Stimulated activated CD4-positive, alpha-beta T cell treated with anti-CD3 and anti-CD28 coated beads, TNF-alpha, amount 100 ng/mL, for 4 hours (primary cell): ENCODE measurements around the gene SPDYE6.
"Not testable (repeated sequence)": the region's sequence is repeated elsewhere in the genome, so short reads cannot be mapped to it uniquely, and the experiment has no call there.

Experiments
- DNase-seq, 3 experiments: peaks; one replicate each; pipeline ENCODE4 v3.0.0-alpha.2; 2020; ENCODE audit warnings: low read depth in 3 of 3

The SPDYE6 gene

DNA sequence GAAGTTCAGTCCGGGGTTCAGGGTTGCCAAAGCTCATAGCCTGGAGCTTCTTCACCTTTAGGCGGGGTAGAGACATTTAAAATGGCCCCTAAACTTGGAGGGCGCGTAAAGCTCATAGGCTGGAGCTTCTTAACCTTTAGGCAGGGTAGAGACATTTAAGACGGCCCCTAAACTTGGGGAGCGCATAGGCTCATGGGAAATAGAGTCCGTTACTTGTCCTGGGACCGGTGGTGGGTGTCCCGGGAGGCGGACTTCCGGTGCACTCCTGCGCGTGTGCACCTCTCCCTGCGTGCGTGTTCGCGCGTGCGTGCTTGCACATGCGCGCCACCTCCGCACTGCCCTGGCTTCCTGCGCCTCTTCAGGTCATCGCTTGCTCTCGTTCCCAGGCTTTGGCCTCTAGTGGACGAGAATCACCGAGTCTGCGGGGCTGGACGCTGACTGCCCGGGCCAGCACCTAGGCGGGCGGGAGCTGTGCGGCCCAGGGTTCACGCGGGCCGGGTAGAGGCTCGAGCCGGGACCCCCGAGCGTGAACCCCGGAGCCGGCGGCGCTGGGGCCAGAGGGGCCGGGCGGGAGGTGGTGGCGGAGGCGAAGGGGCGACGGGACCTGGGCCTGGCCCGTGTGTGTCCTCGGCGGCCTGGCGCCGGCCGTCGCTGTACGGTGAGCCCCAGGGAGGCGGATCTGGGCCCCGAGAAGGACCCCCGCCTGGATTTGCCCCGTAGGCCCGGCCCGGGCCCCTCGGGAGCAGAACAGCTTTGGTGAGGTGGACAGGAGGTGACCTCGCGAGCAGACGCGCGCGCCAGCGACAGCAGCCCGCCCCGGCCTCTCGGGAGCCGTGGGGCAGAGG, 7.5 kb upstream of the SPDYE6 start:
- DNase-seq = peak; percentile 77 to 89 (median 87)

DNA sequence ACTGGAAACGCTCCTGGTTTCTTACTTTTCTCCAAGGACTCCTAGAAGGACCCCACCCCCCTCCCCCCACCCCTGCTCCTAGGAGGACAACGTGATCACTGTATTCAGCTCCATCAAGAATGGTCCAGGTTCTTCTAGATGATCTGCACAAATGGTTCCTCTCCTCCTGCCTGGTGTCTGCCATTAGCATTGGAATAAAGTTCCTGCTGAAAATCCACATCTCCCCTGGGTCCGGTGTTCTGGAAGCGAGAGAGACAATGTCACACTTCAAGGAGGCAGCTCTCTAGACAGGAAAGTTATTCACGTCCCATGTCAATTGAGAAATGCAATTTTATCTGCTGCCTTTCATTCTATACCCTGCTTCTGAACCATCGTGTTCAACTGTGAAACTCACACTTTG, 9.3 kb downstream of the SPDYE6 start:
- DNase-seq = not testable (repeated sequence)

DNA sequence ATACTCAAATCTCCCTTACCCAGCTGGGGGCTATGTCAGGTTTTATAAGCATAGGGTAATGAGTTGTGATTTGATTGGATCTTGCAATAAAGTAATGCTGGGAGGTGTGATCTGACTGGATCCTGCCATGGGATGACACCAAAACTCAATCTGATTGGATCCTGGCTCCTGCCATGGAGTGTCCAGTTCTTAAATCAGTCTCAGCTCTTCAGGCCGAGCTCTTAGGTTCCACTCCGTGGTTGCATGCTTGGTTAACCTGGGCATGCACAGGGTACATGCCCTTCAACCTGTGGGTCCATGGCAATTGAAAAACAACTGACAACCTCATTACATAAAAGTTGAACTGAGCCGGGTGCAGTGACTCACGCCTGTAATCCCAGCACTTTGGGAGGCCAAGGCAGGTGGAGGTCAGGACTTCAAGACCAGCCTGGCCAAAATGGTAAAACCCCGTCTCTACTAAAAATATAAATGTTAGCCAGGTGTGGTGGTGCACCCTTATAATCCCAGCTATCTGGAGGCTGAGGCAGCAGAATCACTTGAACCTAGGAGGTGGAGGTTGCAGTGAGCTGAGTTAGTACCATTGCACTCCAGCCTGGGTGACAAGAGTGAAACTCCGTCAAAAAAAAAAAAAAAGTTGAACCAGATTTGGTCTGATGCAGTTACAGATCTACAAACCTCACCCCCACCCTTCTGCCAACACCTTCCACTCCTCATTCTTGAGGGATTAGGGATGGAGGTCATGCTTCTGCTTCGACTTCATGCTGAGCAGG, 15.5 kb downstream of the SPDYE6 start:
- not testable (repeated sequence) for DNase-seq

DNA sequence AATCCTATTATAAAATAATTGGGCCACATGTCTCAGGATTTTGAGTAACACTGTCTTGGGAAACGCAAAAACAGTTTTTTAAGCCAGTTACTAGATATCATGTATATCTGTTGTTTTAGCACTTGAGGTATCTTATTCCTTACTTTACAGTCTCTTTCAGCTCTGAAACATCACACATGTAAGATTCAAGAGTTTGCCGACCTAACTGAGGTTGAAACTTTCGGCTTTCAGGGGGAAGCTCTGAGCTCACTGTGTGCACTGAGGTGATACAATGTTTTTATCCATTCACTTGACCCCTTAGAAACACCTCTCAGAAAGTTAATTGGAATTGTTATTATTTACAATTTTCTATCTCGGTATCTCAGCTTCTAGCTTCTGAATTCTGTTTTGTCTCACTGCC, 18.8 kb downstream of the SPDYE6 start:
- DNase-seq = not testable (repeated sequence)

DNA sequence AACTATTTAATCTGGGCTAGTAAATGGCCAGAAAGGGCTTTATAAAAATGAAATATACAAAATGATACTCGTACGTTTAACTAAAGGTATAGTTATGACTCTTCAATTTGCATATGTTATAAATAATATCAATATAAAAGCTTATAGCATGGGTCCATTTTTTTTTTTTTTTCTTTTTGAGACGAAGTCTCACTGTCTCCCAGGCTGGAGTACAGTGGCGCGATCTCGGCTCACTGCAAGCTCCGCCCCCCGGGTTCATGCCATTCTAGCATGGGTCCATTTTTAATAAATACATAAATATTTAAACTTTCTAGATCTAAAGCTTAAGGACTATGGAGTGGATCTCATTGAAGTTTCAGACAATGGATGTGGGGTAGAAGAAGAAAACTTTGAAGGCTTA, 19.2 kb downstream of the SPDYE6 start:
- not testable (repeated sequence) for DNase-seq

DNA sequence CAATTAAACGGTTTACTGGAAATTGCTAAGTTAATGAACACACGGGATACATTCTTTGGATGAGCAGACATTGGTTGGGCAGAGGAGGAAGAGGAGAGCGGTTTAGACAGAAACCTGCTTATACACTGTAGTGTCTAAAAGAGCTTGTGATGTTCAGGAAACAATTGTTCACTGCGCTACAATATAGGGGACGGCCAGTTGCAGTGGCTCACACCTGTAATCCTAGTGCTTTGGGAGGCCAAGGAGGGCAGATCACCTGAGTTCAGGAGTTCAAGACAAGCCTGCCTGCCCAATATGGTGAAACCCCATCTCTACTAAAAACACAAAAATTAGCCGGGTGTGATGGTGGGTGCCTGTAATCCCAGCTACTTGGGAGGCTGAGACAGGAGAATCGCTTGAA, 20.7 kb downstream of the SPDYE6 start:
- not testable (repeated sequence) for DNase-seq

DNA sequence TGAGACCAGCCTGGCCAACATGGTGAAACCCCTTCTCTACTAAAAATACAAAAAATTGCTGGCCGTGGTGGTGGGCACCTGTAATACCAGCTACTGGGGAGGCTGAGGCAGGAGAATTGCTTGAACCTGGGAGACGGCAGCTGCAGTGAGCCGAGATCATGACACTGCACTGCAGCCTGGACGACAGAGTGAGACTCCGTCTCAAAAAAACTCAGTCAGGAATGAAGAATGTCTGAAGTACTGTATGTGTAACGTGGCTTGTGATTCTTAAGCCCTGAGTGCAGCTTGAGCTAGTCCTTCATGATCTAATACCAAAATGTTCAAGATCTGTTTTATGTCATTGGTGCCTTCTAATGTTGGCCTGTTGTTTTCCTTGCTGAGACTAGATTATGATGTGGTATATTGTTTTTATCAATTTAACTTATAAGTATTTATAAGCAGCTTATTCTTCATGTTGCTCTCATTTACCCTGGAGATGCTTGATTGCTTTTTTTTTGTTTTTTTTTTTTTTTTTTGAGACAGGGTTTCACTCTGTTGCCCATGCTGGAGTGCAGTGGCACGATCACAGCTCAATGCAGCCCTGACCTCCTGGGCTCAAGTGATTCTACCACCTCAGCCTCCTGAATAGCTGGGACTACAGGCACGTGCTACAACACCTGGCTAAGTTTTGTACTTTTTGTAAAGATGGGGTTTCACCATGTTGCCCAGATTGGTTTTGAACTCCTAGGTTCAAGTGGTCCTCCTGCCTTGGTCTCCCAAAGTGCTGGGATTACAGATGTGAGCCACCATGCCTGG, 25.4 kb downstream of the SPDYE6 start:
- DNase-seq = not testable (repeated sequence)

DNA sequence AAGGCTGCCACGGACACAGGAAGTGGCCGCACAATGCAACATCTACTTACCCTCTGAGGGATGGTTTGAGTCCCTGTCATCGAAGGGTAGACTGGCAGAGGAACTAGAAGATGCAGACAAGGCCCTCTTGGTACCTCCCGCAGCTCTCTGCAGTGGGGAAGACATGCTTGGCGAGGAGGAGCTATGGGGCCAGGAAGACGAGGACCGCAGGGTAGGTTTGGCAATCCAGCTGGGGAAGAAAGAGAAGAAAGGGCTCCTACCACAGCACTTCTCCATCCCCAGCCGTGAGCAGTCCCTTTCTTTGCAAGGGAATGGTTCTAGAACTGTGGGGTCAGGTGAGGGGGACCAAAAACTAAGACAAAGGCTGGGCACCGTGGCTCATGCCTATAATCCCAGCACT, 26.9 kb downstream of the SPDYE6 start:
- DNase-seq = not testable (repeated sequence)

DNA sequence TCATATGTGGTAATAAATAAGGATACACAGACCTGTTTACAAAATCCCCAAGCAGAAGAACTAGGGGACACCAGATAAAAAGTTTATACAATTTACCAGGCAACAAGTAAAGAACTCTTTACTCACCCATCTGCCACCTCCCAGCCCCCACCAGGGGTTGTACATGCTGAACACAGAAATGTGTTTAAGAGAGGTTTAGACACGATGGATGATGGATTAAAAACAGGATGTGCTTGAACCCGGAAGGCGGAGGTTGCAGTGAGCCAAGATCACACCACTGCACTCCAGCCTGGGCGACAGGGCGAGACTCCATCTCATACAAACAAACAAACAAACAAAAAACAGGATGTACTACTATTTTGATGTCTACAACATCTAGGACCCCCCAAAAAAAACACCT, 27.4 kb downstream of the SPDYE6 start:
- DNase-seq = not testable (repeated sequence)

DNA sequence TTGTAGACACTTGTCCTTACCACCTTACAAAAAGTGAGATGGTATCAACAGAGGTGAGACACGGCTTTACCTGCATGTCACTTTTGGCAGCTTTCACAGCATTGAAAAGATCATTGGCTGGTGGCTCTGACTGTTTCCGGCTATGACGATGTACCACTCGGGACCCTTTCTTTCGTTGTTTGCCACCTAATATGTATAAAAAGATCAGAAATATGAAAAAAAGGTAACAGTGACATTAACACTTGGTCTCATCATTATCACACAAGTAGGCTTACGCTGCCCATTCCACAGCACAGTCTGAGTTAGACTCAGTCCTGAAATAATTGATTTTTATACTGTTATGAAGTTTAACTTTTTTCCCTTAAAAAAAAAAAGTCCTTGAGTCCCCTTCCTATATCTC, 29.1 kb downstream of the SPDYE6 start:
- not testable (repeated sequence) for DNase-seq

DNA sequence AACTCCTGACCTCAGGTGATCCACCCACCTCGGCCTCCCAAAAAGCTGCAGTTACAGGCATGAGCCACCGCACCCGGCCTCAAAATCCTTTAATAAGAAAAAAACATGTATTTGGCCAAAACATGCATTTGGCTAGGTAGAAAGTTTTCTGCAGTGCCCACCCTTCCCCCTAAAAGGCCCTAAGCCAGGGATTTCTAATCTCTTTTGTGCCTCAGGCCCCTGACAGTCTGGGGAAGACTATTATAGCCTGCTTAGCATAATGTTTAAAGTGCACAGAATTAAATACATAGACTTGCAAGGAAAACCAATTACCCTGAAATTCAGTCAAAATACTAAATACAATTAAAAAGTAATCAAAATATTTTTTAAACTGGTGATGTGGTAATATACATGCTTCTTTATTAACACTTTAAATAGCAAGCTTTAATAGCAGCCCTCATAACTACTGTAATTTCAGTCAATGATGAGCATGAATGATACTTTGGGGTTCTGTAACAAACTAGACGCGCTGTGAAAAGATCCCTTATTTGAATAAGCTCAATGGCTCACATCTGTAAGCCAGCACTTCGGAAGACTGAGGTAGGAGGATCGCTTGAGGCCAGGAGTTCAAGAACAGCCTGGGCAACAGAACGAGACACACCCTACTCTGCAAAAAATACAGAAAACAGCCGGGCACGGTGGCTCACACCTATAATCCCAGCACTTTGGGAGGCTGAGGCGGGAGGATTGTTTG, 29.9 kb downstream of the SPDYE6 start:
- DNase-seq = no peak

DNA sequence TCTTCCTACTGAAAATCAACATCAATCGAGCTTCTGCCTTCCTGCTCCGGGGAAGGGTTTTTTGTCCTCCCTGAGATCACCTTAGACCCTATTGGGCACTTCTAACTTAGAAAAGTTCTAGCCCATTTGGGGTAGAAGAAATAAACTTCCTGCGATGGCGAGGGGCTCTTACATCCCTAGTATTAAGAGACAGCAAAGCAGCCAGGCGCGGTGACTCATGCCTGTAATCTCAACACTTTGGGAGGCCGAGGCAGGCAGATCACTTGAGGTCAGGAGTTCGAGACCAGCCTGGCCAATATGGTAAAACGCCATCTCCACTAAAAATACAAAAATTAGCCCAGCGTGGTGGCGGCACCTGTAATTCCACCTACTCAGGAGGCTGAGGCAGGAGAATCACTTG, 31.1 kb downstream of the SPDYE6 start:
- not testable (repeated sequence) for DNase-seq

DNA sequence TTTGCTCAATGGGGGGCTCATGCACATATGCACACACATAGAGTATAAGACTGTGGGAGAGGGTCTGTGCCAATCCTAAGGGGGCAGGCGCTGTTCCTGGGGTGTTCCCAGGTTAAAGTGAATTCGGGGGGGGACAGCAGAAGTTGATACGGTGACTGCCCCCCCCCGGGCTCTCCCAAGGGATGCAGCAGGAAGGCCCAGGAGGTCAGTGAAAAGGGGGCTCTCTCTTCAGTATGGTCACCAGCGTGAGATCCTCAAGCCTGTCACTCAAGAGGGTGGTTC, 32.4 kb downstream of the SPDYE6 start:
- no peak for DNase-seq

DNA sequence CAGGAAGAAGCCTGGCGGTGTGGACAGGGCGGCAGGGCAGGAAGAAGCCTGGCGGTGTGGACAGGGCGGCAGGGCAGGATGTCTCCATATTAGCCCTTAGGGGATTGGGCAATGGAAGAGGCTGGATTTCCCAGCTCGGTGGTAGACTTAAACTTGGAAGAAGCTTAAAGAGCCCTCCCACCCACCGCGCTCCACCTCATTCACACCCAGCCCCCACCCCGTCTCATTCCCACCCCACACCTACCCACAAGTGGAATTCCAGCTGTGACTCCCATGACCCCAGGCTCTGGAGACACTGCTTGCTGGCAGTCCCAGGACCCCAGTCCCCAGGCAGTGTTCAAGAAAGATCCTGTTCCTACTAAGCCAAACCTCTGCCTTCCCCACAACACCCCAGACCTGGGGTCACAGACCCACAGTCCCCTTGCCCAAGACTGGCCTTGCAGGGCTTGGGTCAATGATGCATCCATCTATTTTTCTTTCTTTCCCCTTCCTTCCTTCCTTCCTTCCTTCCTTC, 34.0 kb downstream of the SPDYE6 start:
- DNase-seq = no peak

DNA sequence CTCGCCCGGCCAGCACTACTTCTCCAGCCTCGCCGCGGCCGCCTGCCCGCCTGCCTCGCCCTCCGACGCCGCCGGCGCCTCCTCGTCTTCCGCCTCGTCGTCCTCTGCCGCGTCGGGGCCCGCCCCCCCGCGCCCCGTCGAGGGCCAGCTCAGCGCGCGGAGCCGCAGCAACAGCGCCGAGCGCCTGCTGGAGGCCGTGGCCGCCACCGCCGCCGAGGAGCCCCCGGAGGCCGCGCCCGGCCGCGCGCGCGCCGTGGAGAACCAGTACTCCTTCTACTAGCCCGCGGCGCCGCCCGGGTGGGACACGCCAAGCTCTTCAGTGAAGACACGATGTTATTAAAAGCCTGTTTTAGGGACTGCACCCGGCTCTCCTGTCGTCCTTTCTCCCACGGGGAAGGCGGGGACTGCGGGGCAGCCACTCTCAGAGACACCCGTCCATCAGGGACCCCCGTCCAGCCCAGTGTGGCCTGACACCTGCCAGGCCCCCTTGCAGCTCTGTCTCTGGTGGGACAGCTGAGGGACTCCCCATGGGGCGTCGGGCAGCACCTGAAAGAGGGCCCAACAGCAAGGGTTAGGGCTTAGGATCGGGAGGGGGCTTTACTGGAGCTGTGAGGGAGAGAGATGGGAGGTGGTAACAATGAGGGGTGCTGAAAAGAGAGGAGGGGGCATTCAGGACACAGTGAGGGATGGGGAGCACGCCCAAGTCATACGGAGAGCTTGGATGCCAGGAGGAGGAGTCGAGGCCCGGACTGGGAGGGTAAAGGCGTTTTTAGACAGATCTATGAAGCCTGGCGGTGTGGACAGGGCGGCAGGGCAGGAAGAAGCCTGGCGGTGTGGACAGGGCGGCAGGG, 34.7 kb downstream of the SPDYE6 start:
- no peak for DNase-seq

DNA sequence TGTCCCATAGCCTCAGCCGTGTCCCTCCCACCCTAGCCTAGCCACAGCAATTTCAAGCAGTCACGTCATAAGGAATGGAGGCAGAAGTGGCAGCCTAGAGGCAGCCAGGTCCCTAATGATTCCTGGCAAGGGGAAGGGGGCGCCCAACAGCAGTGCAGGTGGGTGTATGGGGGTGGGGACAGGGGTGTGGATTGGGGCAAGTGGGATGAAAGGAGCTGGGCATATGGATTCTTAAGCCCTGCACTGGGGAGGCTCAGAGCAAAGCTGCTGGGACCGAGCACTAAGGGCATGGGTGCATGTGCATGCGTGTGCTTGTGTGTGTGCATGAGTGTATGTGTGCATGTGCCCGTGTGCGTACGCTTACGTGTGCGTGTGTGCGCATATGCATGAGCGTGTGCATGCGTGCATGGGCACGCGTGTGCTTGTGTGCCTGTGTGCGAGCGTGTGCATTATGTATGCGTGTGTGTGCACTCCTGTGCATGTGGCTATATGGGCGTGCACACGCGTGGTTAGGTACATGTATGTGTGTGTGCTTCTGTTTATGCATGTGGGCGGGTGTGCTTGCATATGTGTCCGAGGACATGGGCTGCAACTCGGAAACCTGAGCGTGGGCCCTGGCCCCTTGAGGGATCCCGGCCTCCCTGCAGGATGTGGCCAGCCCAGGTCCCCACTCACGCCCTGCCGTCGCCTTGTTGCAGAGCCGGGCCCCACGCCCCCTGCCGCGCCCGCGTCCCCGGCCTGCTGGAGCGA, 35.5 kb downstream of the SPDYE6 start:
- DNase-seq = no peak

DNA sequence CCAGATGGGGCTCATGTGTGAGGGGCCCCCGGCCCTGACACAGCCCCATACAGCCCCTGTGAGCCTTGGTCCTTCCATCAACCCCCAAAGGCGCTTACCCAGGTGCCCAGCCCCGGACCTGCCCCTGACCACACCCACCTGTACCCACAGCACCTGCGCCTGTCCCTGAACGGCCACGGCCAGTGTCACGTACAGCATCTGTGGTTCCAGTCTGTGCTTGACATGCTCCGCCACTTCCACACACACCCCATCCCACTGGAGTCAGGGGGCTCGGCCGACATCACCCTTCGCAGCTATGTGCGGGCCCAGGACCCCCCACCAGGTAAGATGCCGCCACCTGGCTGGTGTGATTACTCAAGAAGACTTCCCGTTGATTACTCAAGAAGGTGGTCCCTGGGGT, 36.1 kb downstream of the SPDYE6 start:
- DNase-seq = no peak

DNA sequence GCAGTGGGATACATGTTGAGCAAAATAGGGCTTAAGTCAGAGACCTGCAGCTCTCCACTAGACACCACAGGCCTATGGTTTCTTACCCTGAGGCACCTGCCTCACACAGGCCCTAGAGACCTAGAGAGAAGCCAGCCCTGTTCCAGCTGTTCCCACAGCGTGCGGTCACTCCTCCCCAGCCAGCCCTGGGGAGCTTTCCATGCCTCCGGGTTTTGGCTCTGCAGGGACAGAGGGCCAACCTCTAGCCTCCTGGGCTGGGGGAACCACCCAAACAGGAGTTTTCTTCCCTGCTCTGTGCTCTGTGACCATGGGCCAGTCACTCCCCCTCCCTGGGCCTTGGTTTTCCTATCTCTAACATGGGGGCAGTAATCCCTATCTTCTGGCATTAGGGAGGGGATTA, 36.6 kb downstream of the SPDYE6 start:
- no peak for DNase-seq

DNA sequence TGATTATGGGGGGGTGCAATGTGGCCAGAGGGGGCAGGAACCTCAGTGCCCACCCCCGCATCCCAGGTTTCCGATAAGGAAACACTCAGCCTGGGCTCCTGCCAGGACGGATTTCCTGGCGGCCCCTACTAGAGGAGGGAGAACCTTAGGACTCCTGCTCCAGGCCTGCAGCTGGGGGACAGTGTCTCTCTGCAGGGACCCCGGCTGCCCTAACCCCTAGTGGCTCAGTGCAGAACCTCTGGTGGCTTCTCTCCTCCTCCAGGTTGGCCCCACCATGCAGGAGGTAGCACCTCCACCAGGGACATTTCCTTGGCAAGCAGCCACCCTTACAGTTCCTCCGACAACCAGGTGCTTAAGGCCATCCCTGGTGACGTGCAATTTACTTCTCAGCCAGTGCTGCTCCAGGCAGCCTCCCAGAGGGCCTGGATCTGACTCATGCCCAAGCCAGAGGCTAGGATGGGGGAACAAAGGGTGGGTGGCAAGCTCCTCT, 37.7 kb downstream of the SPDYE6 start:
- DNase-seq = no peak
